Vagina (tissue), 2 donors: ENCODE results near the gene ITPR1. TPM values are rescaled to one million over a fixed set of nuclear protein-coding genes. Genes with fewer than 3 reads are reported as not detected.

Source experiments
- DNase-seq, 2 donors: peaks; one replicate each; pipeline ENCODE4 v3.0.0-alpha.2; 2017; ENCODE audit errors: extremely low spot score in 2 of 2
- H3K27ac ChIP-seq: fragments of 200-600 bp; sonication (generic); one replicate; pipeline ENCODE4 v1.5.1; 2019
- H3K27me3 ChIP-seq: fragments of 200-600 bp; sonication (generic); one replicate; pipeline ENCODE4 v1.5.1; 2019
- H3K36me3 ChIP-seq, 2 donors: fragments of 200-600 bp; sonication (generic); one replicate each; pipeline ENCODE4 v1.5.1; 2017 to 2019
- H3K4me1 ChIP-seq: fragments of 200-600 bp; sonication (generic); one replicate; pipeline ENCODE4 v1.5.1; 2019
- H3K4me3 ChIP-seq, 2 donors: fragments of 200-600 bp; sonication (generic); 1 replicate in 1 of 2; 2 replicates in 1 of 2; pipeline ENCODE4 v1.5.1; 2016 to 2019
- H3K9me3 ChIP-seq: fragments of 200-600 bp; sonication (generic); one replicate; pipeline ENCODE4 v1.5.1; 2019
- CTCF ChIP-seq, 3 experiments: fragments of 450-650 bp in 2 of 3; fragments of 200-600 bp in 1 of 3; sonication (generic) in 1 of 3; IDR thresholded peaks; one replicate each; pipeline ENCODE4 v1.5.1; 2017 to 2019; ENCODE audit warnings: antibody characterized with exemption in 3 of 3, mild to moderate bottlenecking in 2 of 3, moderate library complexity in 2 of 3
- POLR2A ChIP-seq, 2 donors: fragments of 450-650 bp; IDR thresholded peaks; one replicate each; pipeline ENCODE4 v1.6.1; 2017; ENCODE audit warnings: antibody characterized with exemption in 2 of 2, mild to moderate bottlenecking in 2 of 2, moderate library complexity in 2 of 2
- POLR2AphosphoS5 ChIP-seq, 2 donors: sonication (generic); formaldehyde crosslinking; IDR thresholded peaks; one replicate each; pipeline ENCODE4 v1.9.0; 2017; ENCODE audit warnings: antibody characterized with exemption in 2 of 2, mild to moderate bottlenecking in 2 of 2, low read depth in 1 of 2; ENCODE audit not compliant: insufficient read depth in 1 of 2
- intact Hi-C: fragments of 100-400 bp; cut with DNase I; formaldehyde crosslinking; loops from one replicate; pipeline ENCODE4 v1.15.1; 2023
- total RNA-seq: library from RNA; depleted of rRNA; stranded (reverse); fragments of >200 nt; gene quantifications from one replicate; pipeline ENCODE4 v1.2.3, GENCODE V29; 2016

ITPR1 gene
- total RNA-seq, 1 donor from 2014 or later = 108 TPM

GRCh38 chr3:4808637-4809036 lies 315.5 kb downstream of the ITPR1 start:
- H3K9me3 ChIP-seq = no peaks in the 10 kb centered on the region
- no peak for DNase-seq
- intact Hi-C loops = no loop called here
- no peak overlapping the region for H3K4me3 ChIP-seq
- no peak for TF ChIP-seq POLR2A (IDR thresholded peaks at IDR 0.05)
- TF ChIP-seq CTCF (IDR thresholded peaks at IDR 0.05) = no peak
- no peak for TF ChIP-seq POLR2AphosphoS5 (IDR thresholded peaks at IDR 0.05; ENCODE audit: insufficient read depth in 1 of 2, low read depth in 1 of 2)
- no peaks in the 10 kb centered on the region for H3K27me3 ChIP-seq
- H3K4me1 ChIP-seq = no peaks in the 10 kb centered on the region
- no peak overlapping the region for H3K27ac ChIP-seq
- no peaks in the 10 kb centered on the region for H3K36me3 ChIP-seq

- no peak overlapping the region for H3K27ac ChIP-seq
- no peaks in the 10 kb centered on the region for H3K4me1 ChIP-seq
- no peak overlapping the region for H3K4me3 ChIP-seq
- H3K36me3 ChIP-seq = peaks cover 0 to 8% of the 10 kb centered on the region in 2 donors
- H3K27me3 ChIP-seq = no peaks in the 10 kb centered on the region
- DNase-seq = no peak
- TF ChIP-seq POLR2AphosphoS5 (IDR thresholded peaks at IDR 0.05; ENCODE audit: insufficient read depth in 1 of 2, low read depth in 1 of 2) (no peak), CTCF (IDR thresholded peaks at IDR 0.05) (no peak), POLR2A (IDR thresholded peaks at IDR 0.05) (no peak)
- intact Hi-C loops = no loop called here
- H3K9me3 ChIP-seq = no peaks in the 10 kb centered on the region
These were observed 316.8 kb downstream of the ITPR1 start for GRCh38 chr3:4809922-4810321.

GRCh38 chr3:4812591-4812990 lies 319.4 kb downstream of the ITPR1 start:
- TF ChIP-seq CTCF (IDR thresholded peaks at IDR 0.05) = no peak
- no peak for TF ChIP-seq POLR2A (IDR thresholded peaks at IDR 0.05)
- no peak for TF ChIP-seq POLR2AphosphoS5 (IDR thresholded peaks at IDR 0.05; ENCODE audit: insufficient read depth in 1 of 2, low read depth in 1 of 2)
- H3K9me3 ChIP-seq = no peaks in the 10 kb centered on the region
- intact Hi-C loops = no loop called here
- H3K27ac ChIP-seq = no peak overlapping the region
- H3K36me3 ChIP-seq = peaks cover 0 to 25% of the 10 kb centered on the region in 2 donors
- DNase-seq = no peak
- H3K27me3 ChIP-seq = no peaks in the 10 kb centered on the region
- H3K4me3 ChIP-seq = no peak overlapping the region
- no peaks in the 10 kb centered on the region for H3K4me1 ChIP-seq

GRCh38 chr3:4813909-4814304 lies 320.8 kb downstream of the ITPR1 start:
- intact Hi-C loops = no loop called here
- DNase-seq = no peak
- Histone ChIP-seq H3K4me1 (no peaks in the 10 kb centered on the region), H3K9me3 (no peaks in the 10 kb centered on the region), H3K4me3 (no peak overlapping the region), H3K27ac (no peak overlapping the region), H3K36me3 (peaks cover 0 to 39% of the 10 kb centered on the region in 2 donors), H3K27me3 (no peaks in the 10 kb centered on the region)
- no peak for TF ChIP-seq POLR2AphosphoS5 (IDR thresholded peaks at IDR 0.05; ENCODE audit: insufficient read depth in 1 of 2, low read depth in 1 of 2)
- no peak for TF ChIP-seq CTCF (IDR thresholded peaks at IDR 0.05)
- no peak for TF ChIP-seq POLR2A (IDR thresholded peaks at IDR 0.05)

GRCh38 chr3:4814305-4814903 lies 321.3 kb downstream of the ITPR1 start:
- Histone ChIP-seq H3K9me3 (no peaks in the 10 kb centered on the region), H3K27ac (no peak overlapping the region), H3K36me3 (peaks cover 0 to 41% of the 10 kb centered on the region in 2 donors), H3K4me1 (no peaks in the 10 kb centered on the region), H3K27me3 (no peaks in the 10 kb centered on the region), H3K4me3 (no peak overlapping the region)
- intact Hi-C loops = no loop called here
- no peak for TF ChIP-seq POLR2A (IDR thresholded peaks at IDR 0.05)
- no peak for TF ChIP-seq POLR2AphosphoS5 (IDR thresholded peaks at IDR 0.05; ENCODE audit: insufficient read depth in 1 of 2, low read depth in 1 of 2)
- no peak for TF ChIP-seq CTCF (IDR thresholded peaks at IDR 0.05)
- DNase-seq = no peak
